HUES64 (cell line): ENCODE results near the gene WFIKKN1.
"Not testable (repeated sequence)": the region's sequence is repeated elsewhere in the genome, so short reads cannot be mapped to it uniquely, and the experiment has no call there.

Experiments used
- H3K27ac ChIP-seq: 2 replicates; pipeline ENCODE4 v1.7.0; 2013; ENCODE audit warnings: low read depth, low read length, inconsistent platforms
- H3K27me3 ChIP-seq: 2 replicates; pipeline ENCODE4 v1.6.1; 2013; ENCODE audit warnings: mild to moderate bottlenecking, low read length; ENCODE audit not compliant: insufficient read depth
- H3K36me3 ChIP-seq: 2 replicates; pipeline ENCODE4 v1.6.1; 2013; ENCODE audit warnings: mild to moderate bottlenecking, low read length; ENCODE audit not compliant: insufficient read depth
- H3K4me1 ChIP-seq: 2 replicates; pipeline ENCODE4 v1.6.1; 2013; ENCODE audit warnings: mild to moderate bottlenecking, low read length, moderate library complexity; ENCODE audit not compliant: insufficient read depth
- H3K4me3 ChIP-seq: 2 replicates; pipeline ENCODE4 v1.5.1; 2013; ENCODE audit warnings: mild to moderate bottlenecking, low read length, moderate library complexity
- H3K9ac ChIP-seq: 2 replicates; pipeline ENCODE4 v1.6.1; 2013; ENCODE audit warnings: mild to moderate bottlenecking, low read depth, low read length
- H3K9me3 ChIP-seq: 2 replicates; pipeline ENCODE4 v1.6.1; 2013; ENCODE audit warnings: low read depth, low read length; ENCODE audit not compliant: insufficient read depth
- WGBS: fragments of 150-250, 120-280 bp; methylation state at CpG from one replicate; pipeline ENCODE4 v1.1.7; 2013; ENCODE audit warnings: missing lambda C conversion rate; 5-methylcytosine and 5-hydroxymethylcytosine counted together

Gene WFIKKN1

GRCh38 chr16:595942-596735 is 34.6 kb upstream of the WFIKKN1 start:
- Histone ChIP-seq H3K9ac (no peak overlapping the region), H3K4me1 (no peaks in the 10 kb centered on the region), H3K27me3 (peaks cover 1% of the 10 kb centered on the region), H3K4me3 (no peak overlapping the region), H3K9me3 (peaks cover 3% of the 10 kb centered on the region; the same call in 1 of the 2 replicates), H3K36me3 (peaks cover 7% of the 10 kb centered on the region; the same call in 1 of the 2 replicates), H3K27ac (no peak overlapping the region)
- WGBS = 96% methylated on average over 34 of the region's 34 CpGs

DNA sequence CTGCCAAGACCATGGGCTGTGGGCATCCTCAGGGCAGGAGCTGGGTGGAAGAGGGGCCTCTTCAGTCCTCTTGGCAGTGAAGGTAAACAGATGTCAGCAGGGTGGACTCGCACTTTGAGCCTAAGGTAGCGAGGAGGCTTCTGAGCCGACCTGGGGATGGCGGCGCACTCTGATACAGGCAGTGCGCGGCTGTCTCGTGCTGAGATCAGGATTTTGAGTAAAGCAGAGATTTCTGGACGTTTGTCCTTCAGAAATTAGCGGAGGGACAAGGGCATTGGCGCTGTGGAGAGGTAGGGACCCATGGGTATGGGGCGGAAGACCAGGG is 34.1 kb upstream of the WFIKKN1 start:
- Histone ChIP-seq H3K9ac (no peak overlapping the region), H3K4me1 (no peaks in the 10 kb centered on the region)
- WGBS = 95% methylated on average over 12 of the region's 12 CpGs

GRCh38 chr16:597655-598054 is 33.1 kb upstream of the WFIKKN1 start:
- 97% methylated on average over 7 of the region's 7 CpGs for WGBS

More for the DNA sequence above, 34.1 kb upstream of the WFIKKN1 start:
- Histone ChIP-seq H3K27ac (no peak overlapping the region), H3K4me3 (no peak overlapping the region), H3K36me3 (peaks cover 7% of the 10 kb centered on the region; the same call in 1 of the 2 replicates), H3K27me3 (no peaks in the 10 kb centered on the region), H3K9me3 (peaks cover 3% of the 10 kb centered on the region; the same call in 1 of the 2 replicates)

DNA sequence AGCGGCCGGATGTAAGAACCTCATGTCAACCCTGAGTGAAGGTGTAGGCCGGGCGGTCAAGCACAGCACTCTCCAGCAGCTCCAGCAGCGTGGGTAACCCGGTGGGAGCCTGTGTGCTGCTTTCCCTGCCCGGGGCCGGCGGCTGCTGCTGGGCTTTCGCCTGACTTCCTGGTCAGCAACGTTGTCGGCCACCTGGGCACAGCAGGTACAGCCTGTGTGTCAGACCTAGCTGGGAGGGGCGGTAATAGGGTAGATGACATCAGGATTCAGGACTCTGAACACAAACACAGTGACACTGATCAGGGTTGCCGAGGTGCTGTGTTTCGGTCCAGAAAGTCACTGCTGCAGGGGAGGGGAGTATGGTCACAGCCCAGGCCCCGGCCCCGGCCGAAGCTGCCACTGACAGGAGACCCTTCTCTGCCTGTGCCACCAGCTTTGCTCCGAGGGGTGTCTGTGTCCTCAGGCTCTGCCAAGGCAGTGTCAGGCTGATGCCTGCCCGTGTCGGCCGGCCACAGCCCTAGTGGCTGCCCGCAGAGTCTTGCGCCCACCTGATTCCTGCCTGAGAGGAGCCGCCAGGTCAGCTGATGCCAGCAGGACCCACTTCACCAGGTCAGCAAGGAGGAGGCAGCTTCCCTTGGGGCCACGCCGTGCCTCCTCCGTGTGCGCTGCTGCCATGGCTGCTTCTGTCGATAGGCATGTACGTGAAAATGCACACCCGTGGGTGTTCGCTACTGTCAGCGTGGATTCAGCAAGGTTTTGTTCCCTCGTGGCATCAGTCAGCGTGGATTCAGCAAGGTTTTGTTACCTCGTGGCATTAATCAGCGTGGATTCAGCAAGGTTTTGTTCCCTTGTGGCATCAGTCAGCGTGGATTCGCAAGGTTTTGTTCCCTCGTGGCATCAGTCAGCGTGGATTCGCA is 31.7 kb upstream of the WFIKKN1 start:
- Histone ChIP-seq H3K36me3 (peaks cover 5% of the 10 kb centered on the region; the same call in 1 of the 2 replicates), H3K9me3 (peaks cover 3% of the 10 kb centered on the region; the same call in 1 of the 2 replicates), H3K4me1 (no peaks in the 10 kb centered on the region), H3K27me3 (no peaks in the 10 kb centered on the region), H3K27ac (no peak overlapping the region), H3K9ac (no peak overlapping the region), H3K4me3 (no peak overlapping the region)
- WGBS = 97% methylated on average over 38 of the region's 43 CpGs

More at GRCh38 chr16:597655-598054, 33.1 kb upstream of the WFIKKN1 start:
- not testable (repeated sequence) for H3K4me1 ChIP-seq, H3K27me3 ChIP-seq, H3K4me3 ChIP-seq, H3K9ac ChIP-seq, H3K27ac ChIP-seq, H3K9me3 ChIP-seq, H3K36me3 ChIP-seq

GRCh38 chr16:600781-601180 is 30.0 kb upstream of the WFIKKN1 start:
- H3K27me3 ChIP-seq = no peaks in the 10 kb centered on the region
- H3K36me3 ChIP-seq = peaks cover 5% of the 10 kb centered on the region; the same call in 1 of the 2 replicates
- H3K9me3 ChIP-seq = peaks cover 5% of the 10 kb centered on the region; the same call in 1 of the 2 replicates
- H3K9ac ChIP-seq = no peak overlapping the region
- no peak overlapping the region for H3K27ac ChIP-seq
- H3K4me3 ChIP-seq = no peak overlapping the region
- no peaks in the 10 kb centered on the region for H3K4me1 ChIP-seq
- WGBS = 66% methylated on average over 7 of the region's 7 CpGs

GRCh38 chr16:603933-604332 is 26.9 kb upstream of the WFIKKN1 start:
- Histone ChIP-seq H3K27ac (no peak overlapping the region), H3K4me3 (no peak overlapping the region), H3K4me1 (no peaks in the 10 kb centered on the region; the same call in 1 of the 2 replicates), H3K9ac (no peak overlapping the region), H3K27me3 (no peaks in the 10 kb centered on the region), H3K9me3 (peaks cover 5% of the 10 kb centered on the region; the same call in 1 of the 2 replicates), H3K36me3 (peaks cover 5% of the 10 kb centered on the region; the same call in 1 of the 2 replicates)
- WGBS = 84% methylated on average over 3 of the region's 5 CpGs

GRCh38 chr16:606656-607307 is 24.0 kb upstream of the WFIKKN1 start:
- H3K4me3 ChIP-seq = no peak overlapping the region
- no peak overlapping the region for H3K9ac ChIP-seq
- H3K27ac ChIP-seq = no peak overlapping the region
- 96% methylated on average over 22 of the region's 22 CpGs for WGBS
- H3K36me3 ChIP-seq = no peaks in the 10 kb centered on the region
- 0 out of 2 replicates have a peak, but pooled peaks cover 2% of the 10 kb centered on the region for H3K9me3 ChIP-seq
- no peaks in the 10 kb centered on the region for H3K27me3 ChIP-seq
- H3K4me1 ChIP-seq = no peaks in the 10 kb centered on the region; the same call in 1 of the 2 replicates

- 71% methylated on average over 8 of the region's 10 CpGs for WGBS
Observed at GRCh38 chr16:608019-608418, 22.8 kb upstream of the WFIKKN1 start.

DNA sequence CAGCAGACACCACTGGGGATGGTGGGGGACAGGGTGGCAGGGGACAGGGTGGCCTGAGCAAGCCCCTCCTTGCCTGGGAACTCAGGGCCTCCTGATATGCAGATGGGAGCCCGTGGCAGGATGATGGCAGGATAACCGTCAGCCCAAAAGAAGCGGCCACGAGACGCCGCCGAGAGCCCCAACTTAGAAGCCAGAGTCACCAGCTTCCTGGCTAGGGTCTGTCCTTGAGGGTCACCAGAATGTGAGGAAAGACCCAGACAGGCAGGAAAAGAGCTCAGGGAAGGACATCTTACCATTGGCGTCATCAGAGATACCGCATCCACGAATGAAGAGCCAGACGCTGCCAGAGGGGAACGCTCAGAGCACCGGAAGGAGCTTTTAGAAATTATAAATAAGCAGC is 21.5 kb upstream of the WFIKKN1 start:
- Histone ChIP-seq H3K27me3 (no peaks in the 10 kb centered on the region), H3K36me3 (no peaks in the 10 kb centered on the region), H3K9me3 (0 out of 2 replicates have a peak, but pooled peaks cover 2% of the 10 kb centered on the region), H3K27ac (no peak overlapping the region), H3K4me3 (no peak overlapping the region), H3K9ac (no peak overlapping the region), H3K4me1 (no peaks in the 10 kb centered on the region; the same call in 1 of the 2 replicates)
- WGBS = 91% methylated on average over 12 of the region's 13 CpGs

More at GRCh38 chr16:608019-608418, 22.8 kb upstream of the WFIKKN1 start:
- Histone ChIP-seq H3K9ac (no peak overlapping the region), H3K4me1 (no peaks in the 10 kb centered on the region; the same call in 1 of the 2 replicates), H3K9me3 (0 out of 2 replicates have a peak, but pooled peaks cover 2% of the 10 kb centered on the region), H3K36me3 (no peaks in the 10 kb centered on the region), H3K27me3 (no peaks in the 10 kb centered on the region), H3K27ac (no peak overlapping the region), H3K4me3 (no peak overlapping the region)

GRCh38 chr16:609984-610383 is 20.8 kb upstream of the WFIKKN1 start:
- Histone ChIP-seq H3K4me3 (no peak overlapping the region), H3K9ac (no peak overlapping the region), H3K27ac (no peak overlapping the region), H3K4me1 (no peaks in the 10 kb centered on the region; the same call in 1 of the 2 replicates), H3K36me3 (no peaks in the 10 kb centered on the region), H3K27me3 (no peaks in the 10 kb centered on the region), H3K9me3 (0 out of 2 replicates have a peak, but pooled peaks cover 2% of the 10 kb centered on the region)
- 93% methylated on average over 14 of the region's 14 CpGs for WGBS
